B cell (primary cell): ENCODE measurements around the gene ARHGAP31.

Source experiments
- EZH2 ChIP-seq: IDR thresholded peaks from 2 replicates; pipeline ENCODE4 v1.6.1; 2012; ENCODE audit warnings: borderline replicate concordance, low read depth, mild to moderate bottlenecking, moderate library complexity, low read length; ENCODE audit not compliant: insufficient read depth, poor library complexity, severe bottlenecking
- TF ChIP-seq, protein P1 (sequence below): fragments of 200-600 bp; IDR thresholded peaks from one replicate; pipeline ENCODE4 v1.8.0; 2022; ENCODE audit warnings: antibody characterized with exemption, mild to moderate bottlenecking

DNA sequence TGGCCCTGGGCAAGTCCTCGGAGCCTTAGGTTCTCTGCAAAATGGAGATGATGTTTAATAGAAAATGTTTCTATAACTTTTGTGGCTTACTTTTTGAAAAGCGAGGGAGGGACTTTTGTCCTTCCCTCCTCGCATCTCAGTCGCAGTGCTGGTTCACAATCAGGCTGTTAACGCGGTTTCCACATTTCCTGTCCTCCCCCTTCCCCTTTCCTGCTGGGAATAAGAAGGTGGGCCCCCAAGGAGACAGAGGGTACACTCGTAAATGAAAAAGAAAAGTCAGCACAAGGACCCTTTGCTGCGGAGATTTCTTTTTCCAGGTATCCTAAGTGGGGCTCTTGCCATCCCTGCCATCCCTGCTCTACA lies 29.5 kb downstream of the ARHGAP31 start:
- TF ChIP-seq, protein P1, sequence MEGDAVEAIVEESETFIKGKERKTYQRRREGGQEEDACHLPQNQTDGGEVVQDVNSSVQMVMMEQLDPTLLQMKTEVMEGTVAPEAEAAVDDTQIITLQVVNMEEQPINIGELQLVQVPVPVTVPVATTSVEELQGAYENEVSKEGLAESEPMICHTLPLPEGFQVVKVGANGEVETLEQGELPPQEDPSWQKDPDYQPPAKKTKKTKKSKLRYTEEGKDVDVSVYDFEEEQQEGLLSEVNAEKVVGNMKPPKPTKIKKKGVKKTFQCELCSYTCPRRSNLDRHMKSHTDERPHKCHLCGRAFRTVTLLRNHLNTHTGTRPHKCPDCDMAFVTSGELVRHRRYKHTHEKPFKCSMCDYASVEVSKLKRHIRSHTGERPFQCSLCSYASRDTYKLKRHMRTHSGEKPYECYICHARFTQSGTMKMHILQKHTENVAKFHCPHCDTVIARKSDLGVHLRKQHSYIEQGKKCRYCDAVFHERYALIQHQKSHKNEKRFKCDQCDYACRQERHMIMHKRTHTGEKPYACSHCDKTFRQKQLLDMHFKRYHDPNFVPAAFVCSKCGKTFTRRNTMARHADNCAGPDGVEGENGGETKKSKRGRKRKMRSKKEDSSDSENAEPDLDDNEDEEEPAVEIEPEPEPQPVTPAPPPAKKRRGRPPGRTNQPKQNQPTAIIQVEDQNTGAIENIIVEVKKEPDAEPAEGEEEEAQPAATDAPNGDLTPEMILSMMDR: no peak
- no peak for TF ChIP-seq EZH2
